Tibial artery (tissue), 4 donors: Measurements from ENCODE around the gene FLNA.
A peak's percentile ranks its signal among the peaks of the same experiment; 100 is the strongest.

Experiments
- DNase-seq, 2 donors: peaks; one replicate each; pipeline ENCODE4 v3.0.0-alpha.2; 2019
- H3K27ac ChIP-seq, 2 donors: fragments of 200-600 bp; sonication (generic) in 1 of 2; 1 replicate in 1 of 2; 2 replicates in 1 of 2; pipeline ENCODE4 v1.5.1; 2018 to 2019; ENCODE audit warnings: mild to moderate bottlenecking in 1 of 2
- H3K27me3 ChIP-seq, 2 donors: fragments of 200-600 bp; sonication (generic) in 1 of 2; one replicate each; pipeline versions ENCODE4 v1.5.1 to v1.6.0; 2016 to 2019
- H3K36me3 ChIP-seq, 3 donors: fragments of 200-600 bp; sonication (generic) in 2 of 3; one replicate each; pipeline ENCODE4 v1.5.1; 2016 to 2019; ENCODE audit warnings: mild to moderate bottlenecking in 2 of 3
- H3K4me1 ChIP-seq, 4 donors: fragments of 200-600 bp; sonication (generic) in 2 of 4; 1 replicate in 3 of 4; 2 replicates in 1 of 4; pipeline ENCODE4 v1.5.1; 2016 to 2019
- H3K4me3 ChIP-seq, 2 donors: fragments of 200-600 bp; sonication (generic) in 1 of 2; 1 replicate in 1 of 2; 2 replicates in 1 of 2; pipeline ENCODE4 v1.5.1; 2018 to 2019; ENCODE audit warnings: mild to moderate bottlenecking in 2 of 2
- H3K9me3 ChIP-seq, 3 donors: fragments of 200-600 bp; sonication (generic) in 1 of 3; one replicate each; pipeline ENCODE4 v1.5.1; 2016 to 2019
- intact Hi-C: fragments of 100-400 bp; cut with DNase I; formaldehyde crosslinking; loops from one replicate; pipeline ENCODE4 v1.15.0; 2023; ENCODE audit warnings: low total_unique reads
- TF ChIP-seq, protein P1 (sequence below), 2 experiments: fragments of 200-600 bp in 1 of 2; fragments of 450-650 bp in 1 of 2; IDR thresholded peaks; one replicate each; pipeline ENCODE4 v1.5.1; 2017 to 2019; ENCODE audit warnings: antibody characterized with exemption in 2 of 2, mild to moderate bottlenecking in 1 of 2, moderate library complexity in 1 of 2

Gene FLNA

DNA sequence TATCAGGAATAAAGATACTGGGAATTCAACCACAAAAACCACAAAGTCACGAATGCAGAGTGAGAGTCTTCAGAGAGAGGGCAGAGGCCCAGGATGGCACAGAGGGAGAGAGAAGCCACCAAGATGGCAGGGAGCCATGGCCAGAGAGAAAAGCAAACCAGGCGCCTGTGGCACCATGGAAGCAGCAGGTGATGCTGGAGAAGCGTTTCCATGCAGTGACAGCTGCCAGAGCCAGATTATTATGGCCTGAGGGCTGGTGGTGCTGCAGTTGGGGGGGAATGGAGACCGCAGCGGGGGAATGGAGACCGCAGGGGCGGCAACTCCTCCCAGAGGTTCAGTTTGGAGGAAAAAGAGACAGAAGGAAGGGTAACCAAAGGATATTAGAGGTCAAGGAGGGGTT lies 42.7 kb upstream of the FLNA start:
- H3K4me3 ChIP-seq = no peak overlapping the region
- no peaks in the 10 kb centered on the region for H3K27me3 ChIP-seq
- TF ChIP-seq, protein P1, sequence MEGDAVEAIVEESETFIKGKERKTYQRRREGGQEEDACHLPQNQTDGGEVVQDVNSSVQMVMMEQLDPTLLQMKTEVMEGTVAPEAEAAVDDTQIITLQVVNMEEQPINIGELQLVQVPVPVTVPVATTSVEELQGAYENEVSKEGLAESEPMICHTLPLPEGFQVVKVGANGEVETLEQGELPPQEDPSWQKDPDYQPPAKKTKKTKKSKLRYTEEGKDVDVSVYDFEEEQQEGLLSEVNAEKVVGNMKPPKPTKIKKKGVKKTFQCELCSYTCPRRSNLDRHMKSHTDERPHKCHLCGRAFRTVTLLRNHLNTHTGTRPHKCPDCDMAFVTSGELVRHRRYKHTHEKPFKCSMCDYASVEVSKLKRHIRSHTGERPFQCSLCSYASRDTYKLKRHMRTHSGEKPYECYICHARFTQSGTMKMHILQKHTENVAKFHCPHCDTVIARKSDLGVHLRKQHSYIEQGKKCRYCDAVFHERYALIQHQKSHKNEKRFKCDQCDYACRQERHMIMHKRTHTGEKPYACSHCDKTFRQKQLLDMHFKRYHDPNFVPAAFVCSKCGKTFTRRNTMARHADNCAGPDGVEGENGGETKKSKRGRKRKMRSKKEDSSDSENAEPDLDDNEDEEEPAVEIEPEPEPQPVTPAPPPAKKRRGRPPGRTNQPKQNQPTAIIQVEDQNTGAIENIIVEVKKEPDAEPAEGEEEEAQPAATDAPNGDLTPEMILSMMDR (IDR thresholded peaks at IDR 0.05) = no peak
- peaks cover 0 to 7% (median 2%) of the 10 kb centered on the region in 4 donors for H3K4me1 ChIP-seq
- H3K36me3 ChIP-seq = peaks cover 0 to 24% (median 0%) of the 10 kb centered on the region in 3 donors
- intact Hi-C loops = no loop called here
- H3K27ac ChIP-seq = no peak overlapping the region
- H3K9me3 ChIP-seq = no peaks in the 10 kb centered on the region
- DNase-seq = no peak

DNA sequence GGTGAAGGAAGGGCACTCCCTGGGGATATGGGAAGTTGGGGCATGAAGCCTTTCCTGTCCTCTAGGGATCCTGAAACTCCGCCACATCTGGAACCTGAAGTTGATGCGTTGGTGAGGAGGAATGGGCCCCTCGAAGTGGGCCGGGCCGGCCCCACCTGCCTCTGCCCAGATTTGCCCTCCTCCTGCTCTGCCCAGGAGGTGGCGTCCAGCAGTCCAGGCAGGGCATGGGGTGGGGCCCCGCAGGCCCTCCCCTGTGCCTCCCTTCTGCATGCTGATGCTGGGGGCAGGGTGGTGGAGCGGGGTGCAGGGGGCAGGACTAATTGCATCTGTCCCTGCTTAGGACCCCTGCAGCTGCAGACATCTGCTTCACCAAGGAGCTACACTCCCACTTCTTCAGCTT lies 38.7 kb upstream of the FLNA start:
- Histone ChIP-seq H3K36me3 (peaks cover 0 to 13% (median 0%) of the 10 kb centered on the region in 3 donors), H3K4me3 (no peak overlapping the region), H3K4me1 (peaks cover 0 to 22% (median 5%) of the 10 kb centered on the region in 4 donors), H3K27me3 (no peaks in the 10 kb centered on the region), H3K27ac (peak overlapping the region; percentile 95 to 96), H3K9me3 (no peaks in the 10 kb centered on the region)
- no peak for DNase-seq
- TF ChIP-seq, protein P1 (IDR thresholded peaks at IDR 0.05) = no peak
- intact Hi-C loops = no loop called here

DNA sequence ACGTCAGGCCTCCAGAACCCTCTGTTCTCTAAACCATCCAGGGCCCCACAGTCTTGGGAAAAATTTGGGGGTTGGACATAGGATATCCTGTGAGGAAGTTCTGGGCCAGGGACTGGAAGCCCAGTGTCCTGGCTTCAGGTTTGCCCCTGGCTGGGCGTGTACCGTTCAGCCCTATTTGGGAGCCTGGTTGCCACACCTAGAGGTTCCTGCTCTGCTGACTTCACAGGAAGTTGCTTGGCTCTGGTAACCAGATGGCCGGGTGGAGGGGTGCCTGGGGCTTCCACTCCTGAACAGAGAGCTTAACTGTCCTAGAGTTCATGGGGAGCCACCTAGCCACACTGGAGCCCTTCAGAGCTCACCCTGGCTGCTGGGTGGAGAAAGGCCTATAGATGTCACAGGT lies 38.0 kb upstream of the FLNA start:
- Histone ChIP-seq H3K9me3 (no peaks in the 10 kb centered on the region), H3K27ac (peak overlapping the region; percentile 95 to 96), H3K4me1 (peaks cover 0 to 26% (median 5%) of the 10 kb centered on the region in 4 donors), H3K4me3 (peak overlapping the region; percentile 88 to 89), H3K27me3 (no peaks in the 10 kb centered on the region), H3K36me3 (peaks cover 0 to 13% (median 0%) of the 10 kb centered on the region in 3 donors)
- intact Hi-C loops = no loop called here
- TF ChIP-seq, protein P1 (IDR thresholded peaks at IDR 0.05) = no peak
- no peak for DNase-seq

DNA sequence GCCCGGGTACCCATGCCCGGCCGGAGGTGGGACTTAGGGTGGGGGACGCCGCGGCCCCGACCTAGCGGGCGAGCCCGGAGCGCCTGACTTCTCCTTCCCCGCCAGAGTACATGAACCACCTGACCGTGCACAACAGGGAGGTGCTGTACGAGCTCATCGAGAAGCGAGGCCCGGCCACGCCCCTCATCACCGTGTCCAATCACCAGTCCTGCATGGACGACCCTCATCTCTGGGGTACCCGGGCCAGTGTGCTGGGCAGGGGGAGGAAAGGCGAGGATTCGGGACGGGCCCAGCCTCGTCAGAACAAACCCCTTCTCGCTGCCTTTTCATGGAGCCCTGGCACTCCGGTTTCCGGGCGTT lies 37.5 kb upstream of the FLNA start:
- peak overlapping the region; percentile 95 to 96 for H3K27ac ChIP-seq
- H3K4me3 ChIP-seq = peak overlapping the region; percentile 88 to 89
- intact Hi-C loops = no loop called here
- DNase-seq = peak; percentile 76 to 88
- H3K27me3 ChIP-seq = no peaks in the 10 kb centered on the region
- H3K9me3 ChIP-seq = no peaks in the 10 kb centered on the region
- TF ChIP-seq, protein P1 (IDR thresholded peaks at IDR 0.05) = no peak
- H3K36me3 ChIP-seq = peaks cover 0 to 13% (median 0%) of the 10 kb centered on the region in 3 donors
- H3K4me1 ChIP-seq = peaks cover 0 to 26% (median 5%) of the 10 kb centered on the region in 4 donors

GRCh38 chrX:154409222-154409871 lies 34.9 kb upstream of the FLNA start, which contains the start of gene DNASE1L1:
Gene DNASE1L1, minus strand, starts transcription at chrX:154409254. Its CDS starts 3,686 bp downstream, at chrX:154405568.
- intact Hi-C loops = no loop called here
- Histone ChIP-seq H3K9me3 (no peaks in the 10 kb centered on the region), H3K36me3 (peaks cover 0 to 13% (median 0%) of the 10 kb centered on the region in 3 donors), H3K4me3 (peak within 1 kb of the TSS; percentile 46 to 51), H3K27ac (peak within 1 kb of the TSS; percentile 72 to 81), H3K27me3 (no peaks in the 10 kb centered on the region), H3K4me1 (peaks cover 0 to 26% (median 5%) of the 10 kb centered on the region in 4 donors)
- peak; percentile 87 to 96 for DNase-seq
- TF ChIP-seq, protein P1 (IDR thresholded peaks at IDR 0.05) = no peak
